Karpas-422 (cell line): ENCODE results near the gene PRSS50. TPM values are rescaled to one million over a fixed set of nuclear protein-coding genes. Genes with fewer than 3 reads are reported as not detected.
A peak's percentile ranks its signal among the peaks of the same experiment; 100 is the strongest.

Source experiments
- DNase-seq: peaks from one replicate; pipeline ENCODE4 v3.0.0-alpha.2; 2015
- H2AFZ ChIP-seq: fragments of 200-600 bp; sonication (generic); 2 replicates; pipeline ENCODE4 v1.6.1; 2014; ENCODE audit warnings: antibody characterized with exemption, low read length, mixed read lengths
- H3K27ac ChIP-seq: fragments of 200-600 bp; sonication (generic); 2 replicates; pipeline ENCODE4 v1.5.1; 2014; ENCODE audit warnings: mild to moderate bottlenecking, low read length, moderate library complexity
- H3K27me3 ChIP-seq: fragments of 200-600 bp; sonication (generic); 2 replicates; pipeline ENCODE4 v1.6.1; 2014; ENCODE audit warnings: low read length, mixed read lengths
- H3K36me3 ChIP-seq: fragments of 200-600 bp; sonication (generic); 2 replicates; pipeline ENCODE4 v1.6.1; 2014; ENCODE audit warnings: low read length, mixed read lengths; ENCODE audit not compliant: insufficient read depth
- H3K4me1 ChIP-seq: fragments of 200-600 bp; sonication (generic); 2 replicates; pipeline ENCODE4 v1.6.1; 2014; ENCODE audit warnings: mild to moderate bottlenecking, low read length, mixed read lengths
- H3K4me2 ChIP-seq: fragments of 200-600 bp; sonication (generic); 2 replicates; pipeline ENCODE4 v1.6.1; 2014; ENCODE audit warnings: low read length, low read depth, mild to moderate bottlenecking; ENCODE audit not compliant: poor library complexity, severe bottlenecking
- H3K4me3 ChIP-seq: fragments of 200-600 bp; sonication (generic); 2 replicates; pipeline ENCODE4 v1.5.1; 2014; ENCODE audit warnings: mild to moderate bottlenecking, antibody characterized with exemption, low read length, mixed read lengths
- H3K79me2 ChIP-seq: fragments of 200-600 bp; sonication (generic); 2 replicates; pipeline ENCODE4 v1.6.1; 2014; ENCODE audit warnings: mild to moderate bottlenecking, low read length, mixed read lengths
- H3K9ac ChIP-seq: fragments of 200-600 bp; sonication (generic); 2 replicates; pipeline ENCODE4 v1.6.0; 2014; ENCODE audit warnings: low read length
- H3K9me2 ChIP-seq: fragments of 200-600 bp; sonication (generic), shearing (Covaris generic); replicated peaks from 2 replicates; pipeline ENCODE4 v1.6.0; 2014; ENCODE audit warnings: mild to moderate bottlenecking, low read length, moderate library complexity; ENCODE audit not compliant: insufficient read depth
- H3K9me3 ChIP-seq: fragments of 300-700, 200-600 bp; sonication (generic); 2 replicates; pipeline ENCODE4 v1.6.1; 2014; ENCODE audit warnings: low read length, mixed read lengths
- H4K20me1 ChIP-seq: fragments of 200-600 bp; sonication (generic); 2 replicates; pipeline ENCODE4 v1.6.1; 2014; ENCODE audit warnings: mild to moderate bottlenecking, antibody characterized with exemption, low read length, low read depth; ENCODE audit not compliant: insufficient read depth
- total RNA-seq: library from RNA; depleted of rRNA; stranded (reverse); fragments of >200 nt; shearing (Covaris generic); gene quantifications from 2 replicates; pipeline ENCODE4 v1.2.3, GENCODE V29; 2014; ENCODE audit warnings: low replicate concordance

The PRSS50 gene
- total RNA-seq, 1 experiment from 2014 or later, result not detected

DNA sequence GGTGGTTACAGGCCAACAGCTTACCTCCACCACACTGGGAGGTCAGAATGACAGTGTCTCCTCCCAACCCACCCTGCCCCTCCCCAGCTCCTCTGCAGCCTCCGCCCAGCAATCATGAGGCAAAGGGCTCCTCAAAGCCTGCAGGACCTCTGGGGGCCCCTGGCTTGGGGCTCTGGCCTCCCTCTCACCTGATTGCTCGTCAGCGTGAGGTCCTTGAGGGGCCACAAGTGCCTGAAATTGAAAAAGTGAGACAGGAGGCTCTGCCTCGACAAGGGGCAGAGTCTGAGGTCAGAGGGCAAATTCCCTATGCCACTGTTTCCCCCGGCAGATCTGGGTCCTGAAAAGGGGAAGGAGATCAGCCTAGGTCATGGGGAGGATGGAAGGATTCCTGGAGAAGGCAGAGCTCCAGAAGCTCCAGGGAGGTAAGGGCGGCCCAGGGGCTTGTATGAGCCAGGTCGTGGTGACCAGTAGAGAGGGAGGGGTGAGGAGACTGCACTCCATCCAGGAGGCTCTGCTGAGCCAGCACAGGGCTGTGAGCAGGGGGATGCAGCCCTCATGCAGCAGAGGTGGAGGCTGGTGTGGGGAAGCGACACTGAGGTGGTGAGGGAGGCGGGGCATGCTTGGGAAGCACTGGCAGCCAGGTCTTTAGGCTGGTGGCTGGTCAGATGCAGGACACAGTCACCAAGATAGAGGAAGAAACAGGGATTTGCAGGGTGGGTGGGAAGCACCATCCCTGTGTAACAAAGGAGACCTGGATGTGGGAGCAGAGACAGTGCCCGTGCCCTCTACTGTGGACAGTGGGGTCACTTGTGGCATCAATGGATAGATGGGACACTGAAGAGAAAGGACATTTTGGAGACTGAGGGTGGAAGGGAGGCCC lies 44.3 kb downstream of the PRSS50 start:
- no peaks in the 10 kb centered on the region for H3K4me1 ChIP-seq
- H3K4me2 ChIP-seq, result no peak overlapping the region
- H3K4me3 ChIP-seq, result no peak overlapping the region
- H3K9ac ChIP-seq, result no peak overlapping the region
- no peak overlapping the region for H3K27ac ChIP-seq
- peak; percentile 34 for DNase-seq
- H3K9me3 ChIP-seq, result no peaks in the 10 kb centered on the region
- no peaks in the 10 kb centered on the region for H3K79me2 ChIP-seq
- no peaks in the 10 kb centered on the region; the same call in 1 of the 2 replicates for H4K20me1 ChIP-seq
- no peak overlapping the region for H2AFZ ChIP-seq
- no peaks in the 10 kb centered on the region for H3K36me3 ChIP-seq
- no peaks in the 10 kb centered on the region for H3K27me3 ChIP-seq
- no peaks in the 10 kb centered on the region for H3K9me2 ChIP-seq

DNA sequence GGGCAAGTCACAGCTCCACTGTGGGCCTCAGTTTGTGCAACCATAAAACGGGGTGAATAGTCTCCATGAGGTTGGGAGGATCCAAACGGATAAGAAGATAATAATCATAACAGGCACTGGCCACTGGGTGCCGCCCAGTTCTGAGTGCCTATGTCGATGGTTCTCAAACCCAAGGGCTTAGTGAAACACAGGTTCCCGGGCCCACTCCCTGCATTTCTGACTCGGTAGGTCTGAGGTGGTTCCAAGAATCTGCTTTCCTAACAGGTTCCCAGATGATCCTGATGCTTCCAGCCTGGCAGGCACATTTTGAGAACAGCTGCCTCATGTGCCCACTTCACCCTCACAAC lies 45.3 kb downstream of the PRSS50 start:
- H3K9me2 ChIP-seq, result no peaks in the 10 kb centered on the region
- H3K9ac ChIP-seq, result no peak overlapping the region
- H3K36me3 ChIP-seq, result no peaks in the 10 kb centered on the region
- no peak overlapping the region for H3K4me3 ChIP-seq
- H3K79me2 ChIP-seq, result no peaks in the 10 kb centered on the region
- H3K27ac ChIP-seq, result no peak overlapping the region
- no peak overlapping the region for H3K4me2 ChIP-seq
- no peak overlapping the region for H2AFZ ChIP-seq
- H3K4me1 ChIP-seq, result no peaks in the 10 kb centered on the region
- H4K20me1 ChIP-seq, result no peaks in the 10 kb centered on the region; the same call in 1 of the 2 replicates
- H3K9me3 ChIP-seq, result no peaks in the 10 kb centered on the region
- no peaks in the 10 kb centered on the region for H3K27me3 ChIP-seq
- no peak for DNase-seq

DNA sequence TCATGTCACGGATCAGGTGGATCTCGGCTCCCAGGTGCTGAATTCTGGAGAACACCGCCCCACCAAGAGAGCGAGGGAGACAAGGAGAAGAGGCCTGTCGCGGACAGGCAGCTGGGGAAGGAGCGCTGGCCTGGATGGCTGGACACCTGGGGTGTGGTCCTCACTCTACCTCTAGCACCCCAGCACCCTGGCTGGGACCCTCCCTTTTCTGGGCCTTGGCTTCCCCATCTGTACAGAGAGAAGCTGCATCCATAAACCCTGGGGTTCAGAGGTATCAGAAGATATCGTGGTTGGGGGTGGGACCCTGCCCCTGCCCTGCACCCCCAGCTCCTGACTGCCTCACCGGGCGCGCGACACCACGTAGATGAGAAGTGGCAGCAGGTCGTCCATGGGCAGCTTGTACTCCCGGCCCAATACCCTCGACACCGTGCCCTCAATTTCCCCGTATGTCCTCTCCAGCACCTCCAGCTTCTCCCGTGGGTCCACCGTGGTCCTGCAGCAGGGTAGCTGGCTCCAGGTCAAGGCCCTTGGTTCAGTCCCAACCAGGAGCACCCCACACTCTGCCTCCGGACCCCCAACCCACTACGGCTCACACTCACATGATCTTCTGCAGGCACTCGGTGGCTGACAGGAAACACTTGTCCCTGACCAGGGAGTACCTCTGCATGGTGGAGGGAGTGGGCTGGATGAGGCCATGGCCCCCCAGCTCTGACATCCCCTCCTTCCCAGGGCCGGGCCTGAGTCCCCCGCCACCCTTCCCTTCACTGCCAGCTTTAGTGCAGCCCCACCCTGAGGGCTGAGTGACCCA lies 45.9 kb downstream of the PRSS50 start:
- Histone ChIP-seq H3K4me1 (no peaks in the 10 kb centered on the region), H4K20me1 (no peaks in the 10 kb centered on the region; the same call in 1 of the 2 replicates), H3K4me2 (no peak overlapping the region), H3K4me3 (no peak overlapping the region), H3K9me3 (no peaks in the 10 kb centered on the region), H3K79me2 (no peaks in the 10 kb centered on the region), H3K36me3 (no peaks in the 10 kb centered on the region), H3K9ac (no peak overlapping the region), H3K27me3 (no peaks in the 10 kb centered on the region), H3K27ac (no peak overlapping the region), H2AFZ (no peak overlapping the region), H3K9me2 (no peaks in the 10 kb centered on the region)
- DNase-seq, result no peak

DNA sequence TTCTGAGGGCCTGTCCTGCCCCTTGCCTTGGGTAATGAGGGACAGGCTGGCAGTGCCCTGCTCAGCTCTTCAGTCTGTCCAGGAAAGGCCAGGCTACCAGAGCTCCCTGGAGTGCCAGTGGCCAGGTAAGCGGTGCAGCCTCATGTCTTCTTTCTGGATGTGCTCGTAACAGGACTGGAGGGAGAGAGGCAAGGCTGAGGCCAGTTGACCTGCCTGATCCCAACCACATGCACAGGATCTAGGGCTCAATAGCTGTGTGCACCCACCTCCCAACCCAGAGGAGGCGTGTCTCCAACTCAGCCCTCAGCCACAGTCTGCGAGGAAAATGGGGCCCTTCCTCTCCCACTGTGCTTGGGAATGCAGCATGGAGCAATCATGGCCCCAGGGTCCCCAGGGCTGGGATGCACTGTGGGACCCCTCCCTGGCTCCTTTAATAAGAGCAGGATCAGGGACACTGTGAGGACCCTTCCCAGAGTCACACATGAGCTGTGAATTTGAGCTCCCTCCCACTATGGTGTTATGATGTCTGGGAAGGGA lies 46.7 kb downstream of the PRSS50 start:
- Histone ChIP-seq H3K27me3 (no peaks in the 10 kb centered on the region), H3K9ac (no peak overlapping the region), H3K4me2 (no peak overlapping the region), H3K9me3 (no peaks in the 10 kb centered on the region), H3K4me1 (no peaks in the 10 kb centered on the region), H3K79me2 (no peaks in the 10 kb centered on the region), H4K20me1 (no peaks in the 10 kb centered on the region; the same call in 1 of the 2 replicates), H3K4me3 (no peak overlapping the region), H2AFZ (no peak overlapping the region), H3K9me2 (no peaks in the 10 kb centered on the region), H3K36me3 (no peaks in the 10 kb centered on the region), H3K27ac (no peak overlapping the region)
- DNase-seq, result no peak

DNA sequence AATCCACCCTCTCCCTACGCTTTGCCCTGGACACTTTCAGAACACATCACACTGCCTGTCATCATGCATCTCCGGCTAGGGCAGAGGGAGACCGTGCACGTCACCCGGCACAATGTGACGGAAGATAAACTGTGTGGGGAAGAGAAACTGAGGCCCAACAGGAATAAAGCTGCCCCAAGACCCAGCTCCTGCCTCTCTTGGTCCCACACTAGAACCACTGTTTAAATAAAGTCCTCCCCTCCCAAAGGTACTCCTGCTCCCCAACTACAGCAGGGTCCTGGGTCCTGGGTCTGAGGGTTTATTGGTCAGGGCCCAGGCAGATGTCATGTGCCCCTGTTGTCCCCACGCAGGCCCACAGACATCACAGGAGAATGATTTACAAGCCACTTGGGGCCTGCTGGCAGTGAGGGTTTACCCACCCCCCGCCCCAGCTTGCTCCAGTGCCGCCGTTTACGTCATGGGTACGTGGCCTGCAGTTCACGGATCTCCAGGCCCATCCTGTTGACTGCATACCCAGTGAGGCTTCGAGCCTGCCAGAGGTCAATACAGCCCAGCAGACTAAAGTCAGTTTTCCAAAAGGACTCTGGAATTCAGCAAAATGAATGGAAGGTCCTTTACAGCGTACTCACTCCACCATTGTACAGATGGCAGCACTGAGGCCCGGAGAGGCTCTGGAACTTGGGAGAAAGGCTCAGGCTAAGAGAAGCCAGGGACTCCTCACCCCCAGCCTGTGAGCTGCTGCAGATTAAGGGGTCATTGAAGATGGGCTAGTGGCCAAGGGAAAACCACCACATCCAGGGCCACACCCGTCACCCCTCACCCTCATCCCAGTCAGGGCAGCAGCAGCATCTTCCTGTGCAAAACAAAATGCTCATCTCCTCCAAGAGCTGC lies 47.4 kb downstream of the PRSS50 start:
- H3K27me3 ChIP-seq, result no peaks in the 10 kb centered on the region
- H3K9me2 ChIP-seq, result no peaks in the 10 kb centered on the region
- no peak overlapping the region for H3K4me2 ChIP-seq
- H3K79me2 ChIP-seq, result no peaks in the 10 kb centered on the region
- DNase-seq, result no peak
- no peak overlapping the region for H3K9ac ChIP-seq
- H3K27ac ChIP-seq, result no peak overlapping the region
- H4K20me1 ChIP-seq, result no peaks in the 10 kb centered on the region; the same call in 1 of the 2 replicates
- no peaks in the 10 kb centered on the region for H3K9me3 ChIP-seq
- H3K4me1 ChIP-seq, result no peaks in the 10 kb centered on the region
- H2AFZ ChIP-seq, result no peak overlapping the region
- H3K36me3 ChIP-seq, result no peaks in the 10 kb centered on the region
- H3K4me3 ChIP-seq, result no peak overlapping the region

DNA sequence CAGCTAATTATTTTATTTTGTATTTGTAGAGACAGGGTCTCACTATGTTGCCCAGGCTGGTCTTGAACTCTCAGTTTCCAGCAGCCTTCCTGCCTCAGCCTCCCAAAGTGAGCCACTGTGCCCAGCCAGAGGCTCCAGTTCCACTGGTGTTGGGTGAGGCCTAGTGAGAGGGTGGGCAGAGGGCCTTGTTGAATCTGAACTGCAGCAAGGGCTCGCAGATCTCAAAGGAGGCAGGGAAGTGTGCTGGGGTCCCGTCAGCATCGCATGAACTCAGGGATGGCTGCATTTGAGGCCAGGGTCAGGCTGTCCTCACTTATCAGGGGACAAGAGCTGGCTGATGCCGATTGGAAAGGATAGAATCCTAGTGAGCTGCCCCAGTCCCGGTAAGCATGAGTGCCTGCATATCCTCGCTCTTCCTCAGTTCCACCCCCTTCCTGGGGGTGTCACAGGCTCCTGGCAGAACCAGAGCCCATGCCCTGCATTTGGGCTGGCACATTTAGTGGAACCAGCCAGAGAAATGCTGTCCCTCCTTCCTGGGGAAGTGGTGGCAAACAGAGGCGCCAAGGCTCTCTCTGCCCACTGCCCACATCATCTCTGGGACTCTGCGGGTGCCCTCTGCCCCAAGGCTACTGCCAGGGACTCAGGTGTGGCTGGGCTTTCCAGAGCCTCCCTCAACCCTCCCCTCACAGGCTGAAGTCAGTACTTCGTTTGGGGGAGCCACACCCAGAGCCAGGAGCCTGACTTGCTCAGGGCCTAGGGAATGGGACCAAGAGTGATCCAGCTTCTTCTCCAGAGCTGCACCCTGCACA lies 48.3 kb downstream of the PRSS50 start:
- H3K27ac ChIP-seq, result no peak overlapping the region
- no peak for DNase-seq
- no peak overlapping the region for H3K4me2 ChIP-seq
- no peaks in the 10 kb centered on the region for H3K9me2 ChIP-seq
- no peaks in the 10 kb centered on the region for H3K79me2 ChIP-seq
- no peaks in the 10 kb centered on the region for H3K27me3 ChIP-seq
- H3K4me1 ChIP-seq, result no peaks in the 10 kb centered on the region
- no peaks in the 10 kb centered on the region for H3K36me3 ChIP-seq
- H2AFZ ChIP-seq, result no peak overlapping the region
- no peak overlapping the region for H3K9ac ChIP-seq
- no peak overlapping the region for H3K4me3 ChIP-seq
- H4K20me1 ChIP-seq, result no peaks in the 10 kb centered on the region; the same call in 1 of the 2 replicates
- H3K9me3 ChIP-seq, result no peaks in the 10 kb centered on the region

DNA sequence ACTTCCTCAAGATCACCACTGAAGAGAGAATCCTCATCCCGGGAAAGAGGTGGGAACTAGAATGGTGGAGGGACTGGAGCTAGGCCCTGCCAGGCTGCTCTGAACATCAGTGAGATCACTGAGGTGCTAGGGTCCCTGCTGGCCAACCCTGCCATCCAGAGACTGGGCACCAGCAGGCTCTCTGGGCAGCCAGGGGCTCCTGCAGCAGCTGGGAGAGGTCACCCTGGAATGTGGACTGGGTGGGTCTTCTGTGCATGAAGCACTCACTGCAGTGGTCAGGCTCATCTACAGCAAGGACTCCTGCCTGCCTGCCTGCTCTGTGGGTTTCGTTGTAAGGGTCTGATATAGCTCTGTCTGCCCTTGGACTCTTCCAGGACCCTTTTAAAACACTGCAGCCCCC lies 49.1 kb downstream of the PRSS50 start:
- Histone ChIP-seq H2AFZ (no peak overlapping the region), H3K4me1 (no peaks in the 10 kb centered on the region), H3K79me2 (no peaks in the 10 kb centered on the region), H3K27ac (no peak overlapping the region), H4K20me1 (no peaks in the 10 kb centered on the region; the same call in 1 of the 2 replicates), H3K4me3 (no peak overlapping the region), H3K27me3 (no peaks in the 10 kb centered on the region), H3K36me3 (no peaks in the 10 kb centered on the region), H3K4me2 (no peak overlapping the region), H3K9me2 (no peaks in the 10 kb centered on the region), H3K9me3 (no peaks in the 10 kb centered on the region), H3K9ac (no peak overlapping the region)
- DNase-seq, result no peak
